Measurements from ENCODE around the gene PIGR.
"Not testable (repeated sequence)": the region's sequence is repeated elsewhere in the genome, so short reads cannot be mapped to it uniquely, and the experiment has no call there.

Gene PIGR

DNA sequence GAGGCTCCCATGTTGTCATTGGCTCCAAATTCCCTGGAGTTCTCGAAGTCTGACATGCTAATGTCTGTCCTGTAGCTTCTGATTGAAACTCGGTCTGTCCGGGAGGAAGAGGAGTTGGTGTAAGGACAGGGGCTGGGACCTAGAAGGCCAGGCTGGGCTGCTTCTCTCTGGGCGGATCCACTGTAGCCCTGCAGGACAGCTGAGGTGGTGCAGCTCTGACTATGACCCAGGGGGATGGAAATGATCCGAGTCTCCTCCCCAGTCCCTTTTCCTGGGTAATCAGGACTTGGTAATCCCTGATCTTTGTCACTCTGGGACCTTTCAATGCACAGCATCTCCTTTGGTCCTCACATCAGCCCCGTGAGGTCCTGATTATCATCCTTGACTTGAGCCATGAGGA lies 14.6 kb downstream of the PIGR start:
- DNase-seq, result no peak

DNA sequence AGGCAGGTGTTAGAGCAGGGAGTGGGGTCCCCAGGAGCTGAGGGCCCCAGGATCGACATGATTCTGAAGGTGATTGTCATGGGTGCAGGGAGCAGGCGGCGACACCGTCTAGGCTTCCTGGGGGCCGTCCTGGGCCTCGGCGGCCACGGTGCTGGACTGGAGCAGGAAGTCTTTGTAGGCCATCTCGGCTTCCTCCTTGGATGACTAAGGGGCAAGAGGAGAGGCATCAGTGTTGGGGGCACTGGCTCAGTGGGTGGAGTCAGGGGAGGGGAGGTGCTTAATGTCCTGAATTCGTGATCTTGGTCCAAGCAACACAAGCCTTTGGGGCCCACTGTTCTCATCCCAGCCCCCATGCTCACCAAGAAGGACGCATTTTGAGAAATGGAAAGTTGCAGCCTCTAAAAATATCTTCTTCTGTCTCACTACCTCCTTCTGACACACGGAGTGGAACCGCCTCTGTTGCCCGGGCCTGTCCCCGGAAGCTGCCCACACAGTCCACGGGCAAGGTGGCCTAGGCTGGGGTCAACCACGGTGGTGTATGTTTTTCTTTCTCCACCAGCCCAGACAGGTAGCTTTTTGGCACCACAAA lies 16.0 kb downstream of the PIGR start:
- DNase-seq, result no peak

DNA sequence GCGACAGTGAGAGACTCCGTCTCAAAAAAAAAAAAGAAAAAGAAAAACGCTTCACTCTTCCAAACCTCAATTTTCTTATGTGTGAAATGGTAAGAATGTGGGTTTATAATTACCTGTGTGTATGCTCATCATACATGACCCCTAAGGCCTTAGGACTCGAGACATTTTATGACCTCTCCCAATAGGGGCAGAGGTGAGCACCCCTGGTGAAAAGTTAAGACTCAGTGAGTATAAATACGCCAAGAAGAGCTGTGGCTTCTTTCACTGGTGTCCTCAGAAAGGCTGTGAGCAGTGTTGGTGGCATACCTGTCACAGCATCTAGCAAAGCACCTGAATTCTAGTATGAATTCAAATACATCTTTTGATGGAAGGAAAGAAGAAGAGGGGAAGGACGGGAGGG lies 16.7 kb downstream of the PIGR start:
- DNase-seq, result no peak

DNA sequence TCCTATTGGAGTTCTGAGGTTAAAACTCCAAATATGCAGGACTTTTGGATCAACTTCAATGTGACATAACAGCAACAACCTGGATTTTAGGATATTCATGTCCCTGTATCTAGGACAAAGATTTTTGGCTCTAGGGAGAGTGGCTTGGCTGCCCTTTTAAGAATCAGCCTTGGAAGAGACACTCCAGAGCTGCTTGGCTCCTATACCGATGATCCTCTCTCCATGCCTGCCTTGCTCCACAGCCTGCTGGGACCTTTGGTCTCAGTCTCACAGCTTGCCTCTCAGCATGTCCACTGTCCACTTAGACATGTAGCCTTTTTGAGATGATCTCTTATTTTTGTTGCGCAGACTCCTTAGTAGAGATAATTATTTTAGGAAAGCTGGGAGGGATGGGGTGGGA lies 20.0 kb downstream of the PIGR start:
- no peak for DNase-seq

DNA sequence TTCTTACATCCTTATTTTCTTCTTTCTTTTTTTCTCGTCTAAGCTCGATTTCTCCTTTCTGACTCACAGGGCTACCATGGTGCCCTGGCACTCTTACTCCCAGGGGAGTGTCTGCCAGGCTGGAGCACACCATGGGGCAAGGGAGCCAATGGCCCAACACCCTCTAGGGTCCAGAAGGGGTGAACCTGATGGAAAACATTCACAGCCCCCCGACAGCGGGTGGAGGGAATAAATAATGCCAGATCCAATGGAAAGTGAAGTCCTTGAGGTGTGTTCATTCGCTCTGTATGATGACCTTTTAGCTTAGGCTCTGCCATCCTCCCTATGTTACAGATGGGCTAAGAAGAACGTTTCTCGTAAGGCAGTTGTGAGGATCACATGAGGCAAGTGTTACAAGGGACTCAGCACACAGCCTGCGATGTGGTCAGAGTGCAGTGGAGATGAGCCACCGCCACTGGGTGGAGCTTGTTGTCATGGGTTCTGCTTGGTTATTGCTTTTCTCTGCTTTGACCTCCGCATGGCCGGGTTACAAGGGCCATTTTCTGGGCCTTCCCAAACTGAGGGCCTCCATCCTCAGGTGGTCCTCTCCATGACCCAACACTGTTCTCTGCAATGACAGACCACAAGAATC lies 21.0 kb downstream of the PIGR start:
- no peak for DNase-seq

DNA sequence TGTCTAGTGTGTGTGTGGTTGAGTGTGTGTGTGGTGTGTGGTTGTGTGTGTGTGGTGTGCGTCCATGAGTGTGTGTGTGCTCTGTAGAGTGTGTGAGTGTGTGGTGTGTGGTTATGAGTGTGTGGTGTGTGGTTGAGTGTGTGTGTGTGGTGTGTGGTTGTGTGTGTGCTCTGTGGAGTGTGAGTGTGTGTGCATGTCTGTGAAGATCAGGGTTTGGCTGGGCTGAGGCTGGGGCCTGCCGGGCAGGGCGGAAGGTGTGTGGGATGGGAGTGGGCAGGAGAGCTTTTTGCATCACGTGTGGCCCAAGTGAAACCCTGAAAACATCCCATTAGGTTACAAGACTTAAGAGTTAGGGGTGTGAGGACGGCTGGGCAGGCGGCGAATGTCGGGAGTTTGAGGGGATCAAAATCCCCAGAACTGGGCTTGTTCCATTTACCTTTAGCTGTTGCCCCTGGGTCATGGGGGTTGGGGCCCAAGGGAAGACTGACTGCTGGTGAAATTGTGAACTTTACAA lies 21.6 kb downstream of the PIGR start:
- no peak for DNase-seq

DNA sequence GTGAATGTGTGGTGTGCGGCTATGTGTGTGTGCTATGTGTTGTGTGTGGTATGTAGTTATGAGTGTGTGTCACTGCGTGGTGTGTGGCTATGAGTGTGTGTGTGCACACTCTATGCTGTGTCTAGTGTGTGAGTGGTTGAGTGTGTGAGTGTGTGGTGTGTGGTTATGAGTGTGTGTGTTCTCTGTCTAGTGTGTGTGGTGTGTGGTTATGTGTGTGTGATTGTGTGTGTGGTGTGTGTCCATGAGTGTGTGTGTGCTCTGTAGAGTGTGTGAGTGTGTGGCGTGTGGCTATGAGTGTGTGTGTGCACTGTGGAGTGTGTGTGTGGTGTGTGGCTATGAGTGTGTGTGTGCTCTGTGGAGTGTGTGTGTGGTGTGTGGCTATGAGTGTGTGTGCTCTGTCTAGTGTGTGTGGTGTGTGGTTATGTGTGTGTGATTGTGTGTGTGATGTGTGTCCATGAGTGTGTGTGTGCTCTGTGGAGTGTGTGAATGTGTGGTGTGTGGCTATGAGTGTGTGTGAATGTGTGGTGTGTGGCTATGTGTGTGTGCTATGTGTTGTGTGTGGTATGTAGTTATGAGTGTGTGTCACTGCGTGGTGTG lies 22.2 kb downstream of the PIGR start:
- not testable (repeated sequence) for DNase-seq

DNA sequence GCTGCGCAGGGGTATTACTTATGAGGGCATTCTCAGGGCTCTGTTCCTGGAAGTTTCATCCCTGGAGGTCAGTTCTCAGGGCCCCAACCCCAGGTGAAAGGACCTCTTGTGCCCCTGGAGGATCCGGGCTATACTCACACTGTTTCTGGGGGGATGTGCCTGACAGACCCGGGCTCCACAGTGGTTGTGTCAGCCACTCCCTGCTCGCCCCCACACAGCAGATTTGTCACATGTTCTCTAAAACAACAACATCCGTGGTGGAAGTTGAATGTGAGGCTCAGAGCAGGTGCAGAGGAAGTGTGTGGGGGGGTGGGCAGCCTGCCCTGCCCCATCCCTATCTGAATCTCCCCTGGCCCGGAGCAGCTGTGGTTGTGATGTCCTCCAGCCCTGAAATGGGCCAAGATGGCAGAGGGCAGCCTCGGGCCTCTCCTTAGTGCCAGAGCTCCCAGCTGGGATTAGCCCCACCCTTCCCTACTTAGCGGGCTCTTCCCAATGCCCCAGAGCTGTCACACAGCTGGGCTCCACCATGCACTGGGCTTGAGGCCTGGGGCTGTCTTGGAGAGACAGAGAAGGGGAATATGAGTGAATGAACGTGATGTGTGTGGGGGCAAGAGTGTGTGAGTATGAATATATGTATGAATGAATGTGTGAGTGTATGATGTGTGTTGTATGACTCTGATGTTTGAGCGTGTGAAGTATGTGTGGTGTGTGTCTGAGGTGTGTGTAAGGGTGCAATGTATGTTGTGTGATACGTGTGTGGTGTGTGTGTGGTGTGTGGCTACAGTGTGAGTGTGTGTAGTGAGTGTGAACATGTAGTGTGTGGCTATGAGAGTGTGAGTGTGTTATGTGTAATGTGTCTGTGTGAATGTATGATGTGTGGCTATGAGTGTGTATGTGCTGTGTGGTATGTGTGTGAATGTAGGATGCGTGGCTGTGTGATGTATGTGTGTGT lies 23.0 kb downstream of the PIGR start:
- DNase-seq, result no peak

DNA sequence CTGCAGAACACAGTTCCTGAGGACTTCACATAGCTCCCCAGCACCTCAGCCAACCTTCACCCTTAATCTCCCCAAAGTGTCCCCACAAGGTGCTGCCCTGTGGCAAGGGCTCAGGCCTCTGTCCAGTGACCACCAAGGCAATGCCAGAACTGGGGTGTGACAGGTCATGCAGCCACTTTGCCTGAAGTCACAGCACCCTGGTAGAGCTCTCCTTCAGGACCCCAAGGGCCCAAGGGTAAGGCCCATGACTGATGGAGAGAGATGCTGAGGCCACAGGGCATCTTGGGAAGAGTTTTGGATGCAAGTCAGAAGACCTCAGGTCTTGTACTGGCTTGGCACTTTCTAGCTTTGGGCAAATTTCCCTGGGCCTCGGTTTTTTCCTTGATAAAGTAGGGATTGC lies 23.7 kb downstream of the PIGR start:
- DNase-seq, result no peak

DNA sequence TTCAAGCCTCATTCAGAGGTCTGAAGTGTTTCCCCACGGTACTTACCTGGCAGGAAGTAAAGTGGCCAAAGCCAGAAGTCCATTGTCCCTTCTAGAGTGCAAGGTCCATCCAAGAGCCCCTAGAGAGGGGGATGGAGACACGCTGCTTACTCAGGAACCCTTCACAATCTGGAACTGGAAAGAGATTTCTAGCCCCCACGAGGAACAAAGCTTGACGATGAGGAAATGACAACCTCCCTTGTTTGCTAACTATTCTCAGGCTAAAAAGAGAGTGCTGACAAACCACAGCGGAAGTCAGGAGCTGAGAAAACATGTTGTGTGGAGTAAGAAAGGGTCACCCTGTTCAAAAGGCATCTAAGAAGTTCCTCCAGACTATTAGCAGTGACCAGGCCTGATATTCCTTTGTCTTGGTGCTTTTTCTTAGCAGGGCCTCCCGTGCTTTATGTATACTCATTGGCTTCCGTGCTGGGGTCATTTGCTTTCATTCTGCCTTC lies 24.4 kb downstream of the PIGR start, which contains the start of gene FCMR:
Gene FCMR (minus strand): TSS at position 170 of the 494 bp plus-strand sequence. CDS start 87 bp downstream, at position 83.
- no peak for DNase-seq

DNA sequence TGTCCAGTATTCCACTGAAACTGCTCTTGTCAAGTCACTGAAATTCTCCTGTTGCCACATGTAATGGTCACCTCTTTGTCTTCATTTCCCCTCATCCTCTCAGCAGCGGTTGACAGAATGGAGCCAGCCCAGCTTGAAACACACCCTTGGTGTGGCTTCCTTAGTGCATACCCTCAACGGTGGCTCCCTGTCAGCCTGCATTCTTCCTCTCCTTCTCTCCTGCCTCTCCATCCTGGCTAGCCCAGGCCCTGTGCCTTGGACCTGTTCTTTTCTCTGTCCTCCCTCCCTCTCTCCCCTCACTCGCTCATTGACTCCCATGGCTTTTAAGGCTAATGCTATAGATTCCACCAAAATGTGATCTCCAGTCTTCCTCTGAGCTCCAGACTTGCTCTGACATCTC lies 28.2 kb downstream of the PIGR start:
- no peak for DNase-seq

DNA sequence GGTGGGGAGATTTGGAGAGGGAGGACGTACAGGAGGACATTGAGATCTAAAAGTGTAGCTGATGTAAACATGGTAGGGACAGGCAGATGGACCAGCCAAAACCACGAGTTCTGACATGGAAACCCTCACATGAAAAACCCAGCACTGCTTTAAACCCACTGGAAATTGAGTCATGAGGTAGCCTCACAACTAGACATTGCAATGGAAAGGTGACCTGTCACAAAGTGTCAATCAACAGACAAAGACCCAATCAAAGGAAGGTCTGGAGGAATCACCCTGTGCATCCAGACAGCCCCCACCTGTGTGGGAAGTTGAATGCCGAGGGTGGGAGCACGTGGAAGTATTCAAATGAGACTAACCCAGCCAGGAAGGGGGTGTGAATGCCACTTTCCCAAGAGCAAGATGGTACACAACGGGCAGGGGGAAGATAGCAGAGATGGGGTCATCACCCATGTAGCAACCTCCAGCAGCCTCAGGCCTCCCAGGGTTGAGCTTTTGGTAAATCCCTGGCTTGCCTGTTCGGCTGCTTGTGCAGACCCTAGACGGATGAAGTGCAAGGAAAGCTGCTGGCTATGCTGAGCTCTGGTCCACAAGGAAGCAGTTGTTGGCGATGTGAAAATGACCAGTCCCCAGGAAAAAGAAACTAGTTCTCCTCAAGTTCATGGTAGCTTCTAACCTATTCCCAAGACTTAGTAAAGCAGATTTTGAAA lies 30.1 kb downstream of the PIGR start:
- no peak for DNase-seq

DNA sequence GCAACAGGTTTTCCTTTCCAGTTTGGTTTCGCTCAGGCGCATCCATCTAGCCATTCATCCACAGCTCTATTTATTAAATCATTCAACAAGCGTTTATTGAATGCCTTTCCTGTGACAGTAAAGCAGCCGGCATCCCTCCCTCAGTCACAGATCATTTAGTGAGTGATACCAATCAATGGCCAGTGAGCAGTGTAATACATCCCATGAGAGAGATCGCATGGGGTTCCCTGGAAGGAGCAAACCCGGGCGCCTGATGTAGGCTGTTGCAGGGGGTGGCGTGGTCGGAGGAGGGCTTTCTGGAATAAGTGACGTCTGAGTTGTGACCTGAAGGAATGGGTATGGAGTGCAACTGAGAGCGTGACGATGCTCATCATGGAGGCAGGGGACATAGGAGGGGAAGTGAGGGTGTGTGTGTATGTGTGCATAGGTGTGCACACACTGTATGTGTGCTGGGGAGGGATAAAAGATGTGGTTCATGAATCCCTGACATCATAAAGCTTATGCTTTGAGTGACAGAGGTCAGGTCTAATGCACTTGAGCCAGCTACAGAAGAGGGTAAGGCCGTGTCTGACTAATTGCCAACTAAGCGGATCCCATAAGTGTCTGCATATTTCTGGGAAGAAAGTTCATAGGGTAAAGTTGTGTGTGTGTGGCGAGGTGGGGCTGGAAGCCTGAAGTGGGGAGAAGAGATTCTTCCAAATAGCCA lies 31.1 kb downstream of the PIGR start:
- DNase-seq, result no peak

DNA sequence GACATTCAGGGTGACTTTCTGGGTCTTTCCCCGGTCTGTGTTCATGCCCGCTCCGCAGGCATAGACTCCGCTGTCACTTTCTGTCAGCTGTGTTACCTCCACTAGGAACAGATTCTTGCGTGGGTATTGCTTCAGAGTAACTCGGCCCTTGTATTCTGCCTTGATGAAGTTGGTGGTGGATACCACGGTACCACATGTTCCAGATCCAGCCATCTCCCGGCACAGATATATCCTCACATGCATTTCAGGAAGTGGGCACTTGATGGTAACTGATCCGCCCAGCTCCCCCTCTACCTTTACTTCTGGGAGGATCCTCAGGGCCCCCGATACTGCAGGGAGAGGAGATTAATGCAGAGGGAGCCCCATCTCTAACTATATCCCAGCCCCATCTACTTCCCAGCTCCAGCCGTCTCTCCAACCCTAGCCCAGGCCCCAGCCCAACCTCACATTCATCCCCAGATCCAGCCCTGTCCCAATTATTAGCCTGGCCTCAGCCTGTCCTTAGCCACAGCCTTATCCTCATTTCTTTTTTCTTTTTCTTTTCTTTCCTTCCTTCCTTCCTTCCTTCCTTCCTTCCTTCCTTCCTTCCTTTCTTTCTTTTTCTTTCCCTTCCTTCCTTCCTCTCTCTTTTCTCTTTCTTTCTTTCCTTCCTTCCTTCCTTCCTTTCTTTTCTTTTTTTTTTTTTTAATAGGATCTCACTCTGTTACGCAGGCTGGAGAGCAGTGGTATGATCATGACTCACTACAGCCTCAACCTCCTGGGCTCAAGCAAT lies 32.3 kb downstream of the PIGR start:
- no peak for DNase-seq

DNA sequence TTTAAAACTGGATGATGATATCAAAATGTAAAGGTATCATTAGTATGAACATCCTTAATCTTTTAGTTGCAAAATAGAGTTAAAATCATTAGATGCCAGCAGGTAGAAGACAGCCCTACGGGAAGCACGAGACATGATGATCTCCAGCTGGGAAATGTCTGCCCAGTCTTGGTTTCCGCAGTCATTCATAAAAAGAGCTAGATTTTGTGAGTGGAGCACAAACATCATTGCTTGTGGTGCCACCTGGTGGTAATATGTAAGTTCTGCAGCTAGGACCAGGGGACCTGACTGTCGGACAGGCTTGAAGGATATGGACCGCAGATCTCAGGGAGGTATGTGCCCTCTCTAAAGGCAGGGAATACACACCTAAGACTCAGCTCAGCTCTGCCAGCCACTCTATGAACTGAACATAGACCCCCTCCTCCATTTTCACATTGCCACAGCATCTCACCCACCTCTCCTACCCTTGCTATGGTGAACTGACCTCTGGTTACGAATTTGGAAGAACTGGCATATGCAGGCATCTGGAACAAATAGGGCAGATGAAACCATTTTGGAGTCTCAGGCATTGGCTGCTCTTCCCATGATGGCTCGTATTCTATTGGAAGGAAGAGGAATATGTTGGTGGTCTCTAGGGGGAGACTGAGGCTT lies 33.7 kb downstream of the PIGR start:
- peak; percentile 26 for DNase-seq

DNA sequence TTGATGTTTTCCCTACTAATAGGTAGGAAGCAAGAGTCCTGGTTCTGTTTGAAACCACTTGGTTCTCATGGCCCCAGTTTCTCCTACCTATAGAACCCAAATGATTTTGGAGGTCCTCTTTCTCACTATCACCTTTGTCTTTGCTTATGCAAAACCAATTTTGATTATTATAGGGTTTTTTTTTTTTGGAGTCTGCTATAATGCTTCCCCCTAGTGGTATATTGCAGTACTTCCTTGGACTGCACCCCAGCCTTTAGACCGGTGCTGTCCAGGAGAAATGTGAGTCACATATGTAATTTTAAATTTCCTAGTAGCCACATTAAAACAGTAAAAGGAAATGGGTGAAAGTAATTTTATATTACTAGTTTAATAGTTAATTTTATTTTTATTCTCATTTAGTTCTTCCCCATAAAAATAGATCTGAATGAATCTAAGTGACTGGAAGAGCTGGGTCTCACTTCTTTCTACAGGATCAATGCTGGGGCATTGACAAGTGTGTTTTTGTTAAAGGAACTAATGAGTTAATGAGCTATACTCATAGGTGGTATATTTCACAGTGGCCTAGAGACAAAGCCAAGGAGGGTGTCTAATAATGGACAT lies 35.1 kb downstream of the PIGR start:
- DNase-seq, result peak; percentile 48

DNA sequence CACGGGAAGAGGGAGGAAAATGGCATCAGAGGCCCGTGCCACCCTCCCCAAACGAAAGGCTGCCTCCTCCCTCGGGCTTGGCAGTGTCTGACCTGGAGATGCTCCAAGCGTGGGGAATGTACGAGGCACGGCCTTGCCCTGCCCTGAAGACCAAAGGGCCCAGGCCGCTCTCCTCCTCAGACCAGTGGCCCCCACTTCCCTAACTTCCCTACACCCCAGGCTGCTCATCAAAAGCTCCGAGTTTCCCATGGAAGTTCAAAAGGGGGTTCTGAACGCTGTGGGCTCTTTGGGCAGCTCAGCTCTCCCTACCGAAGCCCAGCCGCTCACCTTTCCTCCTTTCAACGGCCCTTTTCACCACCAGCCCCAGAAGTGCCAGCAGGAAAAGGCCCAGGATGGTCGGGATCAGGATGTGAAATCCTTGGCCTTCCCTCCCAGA lies 36.4 kb downstream of the PIGR start:
- DNase-seq, result no peak

DNA sequence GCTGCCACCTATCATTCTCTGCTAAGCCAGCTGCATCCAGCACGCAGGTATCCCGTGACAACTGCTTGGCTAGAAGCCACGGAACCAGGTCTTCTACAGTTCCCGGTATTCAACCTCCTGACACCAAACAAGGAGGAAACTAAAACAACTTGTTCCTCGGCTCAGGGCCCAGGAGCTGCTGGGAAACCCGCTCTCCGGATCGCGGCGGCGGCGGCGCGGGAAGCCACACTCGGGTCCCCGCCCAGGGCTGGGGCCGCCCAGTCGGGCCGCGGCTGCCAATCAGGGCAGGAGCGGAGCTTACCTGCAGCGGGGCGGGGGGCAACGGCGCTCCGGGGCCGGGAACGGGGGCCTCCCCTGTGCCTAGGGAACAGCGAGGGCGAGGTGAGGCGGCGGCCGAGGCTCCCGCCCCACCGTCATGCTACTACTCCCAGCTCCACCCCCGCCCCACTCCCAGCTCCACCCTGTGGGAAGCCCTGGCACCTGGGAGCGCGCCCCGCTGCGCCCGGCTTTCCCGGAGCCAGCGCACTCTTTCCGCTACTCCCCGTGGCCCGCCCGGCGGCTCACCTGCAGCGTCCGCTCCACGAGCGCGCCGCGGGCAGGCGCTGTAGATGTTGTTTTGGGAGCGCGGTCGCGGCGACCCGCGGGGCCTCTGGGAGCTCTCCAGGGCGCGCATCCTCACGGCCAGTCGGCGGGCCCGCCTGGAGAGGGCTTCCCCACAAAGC lies 36.9 kb downstream of the PIGR start:
- no peak for DNase-seq

DNA sequence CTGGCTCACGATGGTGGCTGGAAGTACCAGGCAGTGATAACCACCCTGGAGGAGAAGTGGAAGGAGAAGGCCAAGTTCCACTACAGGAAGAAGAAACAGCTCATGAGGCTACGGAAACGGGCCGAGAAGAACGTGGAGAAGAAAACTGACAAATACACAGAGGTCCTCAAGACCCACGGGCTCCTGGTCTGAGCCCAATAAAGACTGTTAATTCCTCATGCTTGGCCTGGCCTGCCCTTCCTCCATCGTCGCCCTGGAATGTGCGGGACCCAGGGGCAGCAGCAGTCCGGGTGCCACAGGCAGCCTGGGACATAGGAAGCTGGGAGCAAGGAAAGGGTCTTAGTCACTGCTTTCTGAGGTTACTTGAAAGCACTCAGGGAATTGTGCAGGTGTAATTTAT lies 38.2 kb downstream of the PIGR start:
- DNase-seq, result no peak

Data from amniotic stem cell (primary cell).